SU-DHL-6 (cell line): ENCODE data around the gene APPBP2.

Source experiments
- H2AFZ ChIP-seq: fragments of 200-600 bp; sonication (generic); 2 replicates; pipeline ENCODE4 v1.6.1; 2014; ENCODE audit warnings: low read depth, mild to moderate bottlenecking, moderate library complexity, mixed read lengths, antibody characterized with exemption, low read length; ENCODE audit not compliant: severe bottlenecking
- H3F3A ChIP-seq: fragments of 200-600 bp; shearing (Covaris generic); 2 replicates; pipeline ENCODE4 v1.6.0; 2016; ENCODE audit warnings: antibody characterized with exemption, mild to moderate bottlenecking; ENCODE audit not compliant: insufficient read depth
- H3K27ac ChIP-seq: fragments of 200-600 bp; sonication (generic); 2 replicates; pipeline ENCODE4 v1.5.1; 2016; ENCODE audit warnings: low read depth, mild to moderate bottlenecking, low read length, moderate library complexity, mixed read lengths
- H3K27me3 ChIP-seq: fragments of 200-600 bp; sonication (generic), shearing (Covaris generic); 2 replicates; pipeline ENCODE4 v1.6.0; 2014; ENCODE audit warnings: mild to moderate bottlenecking, low read length
- H3K36me3 ChIP-seq: fragments of 200-600 bp; sonication (generic); 2 replicates; pipeline ENCODE4 v1.6.1; 2014; ENCODE audit warnings: mild to moderate bottlenecking, low read length, mixed read lengths
- H3K4me2 ChIP-seq: fragments of 300-600, 200-600 bp; shearing (Covaris generic), sonication (generic); 2 replicates; pipeline ENCODE4 v1.6.0; 2014; ENCODE audit warnings: low read length, low read depth, mild to moderate bottlenecking; ENCODE audit not compliant: poor library complexity, severe bottlenecking
- H3K4me3 ChIP-seq: fragments of 200-600 bp; sonication (generic); 2 replicates; pipeline ENCODE4 v1.5.1; 2014; ENCODE audit warnings: antibody characterized with exemption, low read length, mild to moderate bottlenecking, mixed read lengths; ENCODE audit not compliant: insufficient read depth, poor library complexity, severe bottlenecking
- H3K79me2 ChIP-seq: fragments of 200-600 bp; sonication (generic); 2 replicates; pipeline ENCODE4 v1.6.1; 2014; ENCODE audit warnings: mild to moderate bottlenecking, low read length, moderate library complexity; ENCODE audit not compliant: insufficient read depth
- H3K9ac ChIP-seq: fragments of 200-600 bp; sonication (generic); 2 replicates; pipeline ENCODE4 v1.7.0; 2014; ENCODE audit warnings: mild to moderate bottlenecking, low read length
- H3K9me2 ChIP-seq: fragments of 200-600 bp; sonication (generic); replicated peaks from 2 replicates; pipeline ENCODE4 v1.6.1; 2014; ENCODE audit warnings: low read length; ENCODE audit not compliant: insufficient read depth
- H3K9me3 ChIP-seq: fragments of 200-600 bp; sonication (generic); 2 replicates; pipeline ENCODE4 v1.6.1; 2014; ENCODE audit warnings: low read length, mixed read lengths; ENCODE audit not compliant: insufficient read depth
- H4K20me1 ChIP-seq: fragments of 200-600 bp; sonication (generic); 2 replicates; pipeline ENCODE4 v1.6.1; 2014; ENCODE audit warnings: low read depth, mild to moderate bottlenecking, antibody characterized with exemption, low read length, moderate library complexity, mixed read lengths
- CTCF ChIP-seq: fragments of 200-600 bp; sonication (generic); IDR thresholded peaks from one replicate; pipeline ENCODE4 v1.5.1; 2017; ENCODE audit warnings: antibody characterized with exemption, mild to moderate bottlenecking, low read length, moderate library complexity; ENCODE audit not compliant: insufficient read depth, poor library complexity, severe bottlenecking
- EZH2phosphoT487 ChIP-seq: fragments of 200-600 bp; sonication (generic), shearing (Covaris generic); conservative IDR thresholded peaks from 2 replicates; pipeline ENCODE4 v1.6.1; 2018; ENCODE audit warnings: mild to moderate bottlenecking, antibody characterized with exemption, low read length, moderate library complexity, mixed read lengths

The APPBP2 gene

GRCh38 chr17:60496041-60496440 lies 30.0 kb downstream of the APPBP2 start:
- no peak for TF ChIP-seq CTCF
- TF ChIP-seq EZH2phosphoT487, result no peak
- H3K79me2 ChIP-seq, result peaks cover 6% of the 10 kb centered on the region
- no peak overlapping the region for H3K9ac ChIP-seq
- no peaks in the 10 kb centered on the region for H3K9me2 ChIP-seq
- no peak overlapping the region for H3K27ac ChIP-seq
- H2AFZ ChIP-seq, result no peak overlapping the region
- no peaks in the 10 kb centered on the region for H3F3A ChIP-seq
- H4K20me1 ChIP-seq, result no peaks in the 10 kb centered on the region
- H3K4me3 ChIP-seq, result no peak overlapping the region
- no peak overlapping the region for H3K4me2 ChIP-seq
- H3K36me3 ChIP-seq, result peaks cover 53% of the 10 kb centered on the region
- H3K9me3 ChIP-seq, result peaks cover 24% of the 10 kb centered on the region; the same call in 1 of the 2 replicates
- H3K27me3 ChIP-seq, result no peaks in the 10 kb centered on the region

- Histone ChIP-seq H3F3A (no peaks in the 10 kb centered on the region), H3K9me3 (peaks cover 24% of the 10 kb centered on the region; the same call in 1 of the 2 replicates), H3K36me3 (peaks cover 53% of the 10 kb centered on the region), H2AFZ (no peak overlapping the region), H3K27me3 (no peaks in the 10 kb centered on the region), H3K27ac (no peak overlapping the region), H3K79me2 (no peaks in the 10 kb centered on the region), H3K4me3 (no peak overlapping the region), H4K20me1 (no peaks in the 10 kb centered on the region), H3K4me2 (no peak overlapping the region), H3K9me2 (no peaks in the 10 kb centered on the region), H3K9ac (no peak overlapping the region)
- no peak for TF ChIP-seq CTCF
- no peak for TF ChIP-seq EZH2phosphoT487
Measured at GRCh38 chr17:60495260-60495659, 30.8 kb downstream of the APPBP2 start.

- Histone ChIP-seq H3K36me3 (peaks cover 49% of the 10 kb centered on the region), H3K27me3 (no peaks in the 10 kb centered on the region), H3K79me2 (no peaks in the 10 kb centered on the region), H3K27ac (no peak overlapping the region), H4K20me1 (no peaks in the 10 kb centered on the region), H3K9me2 (no peaks in the 10 kb centered on the region), H3K4me2 (no peak overlapping the region), H2AFZ (no peak overlapping the region), H3K9ac (no peak overlapping the region), H3K4me3 (no peak overlapping the region), H3K9me3 (peaks cover 24% of the 10 kb centered on the region; the same call in 1 of the 2 replicates), H3F3A (no peaks in the 10 kb centered on the region)
- TF ChIP-seq EZH2phosphoT487 (no peak), CTCF (no peak)
Measured at GRCh38 chr17:60493847-60494321, 32.2 kb downstream of the APPBP2 start.
